ENCODE measurements around the gene FBXO27. TPM values are rescaled to one million over a fixed set of nuclear protein-coding genes. Genes with fewer than 3 reads are reported as not detected.

FBXO27 gene
- total and polyA plus RNA-seq, 2 of the 4 experiments (the other 2 are of a cell fraction), result 0.18 to 0.50 TPM

- no peak for DNase-seq
- Histone ChIP-seq H2AFZ (replicated peaks; ENCODE audit: low read length, poor library complexity) (no peak overlapping the region), H3K9ac (ENCODE audit: low read depth, low read length) (no peak overlapping the region)
Measured at GRCh38 chr19:39046037-39046821, 13.9 kb upstream of the FBXO27 start.

More at GRCh38 chr19:39046037-39046821, 13.9 kb upstream of the FBXO27 start:
- no peak overlapping the region for H2AK9ac ChIP-seq (replicated peaks; ENCODE audit: low read depth, low read length, poor library complexity)
- no peak; the same call in 1 of the 2 replicates for ATAC-seq (ENCODE audit: low read depth)
- H2AK5ac ChIP-seq (ENCODE audit: low read depth, low read length), result no peak overlapping the region
- no peak overlapping the region for H3K4ac ChIP-seq (ENCODE audit: low read depth, low read length)
- H3K4me2 ChIP-seq (ENCODE audit: low read depth, low read length), result no peak overlapping the region
- in situ Hi-C loops (cut with MboI; ENCODE audit: low sequenced_read_pairs) (no loop called here), dilution Hi-C loops (cut with HindIII; ENCODE audit: low sequenced_read_pairs, unreplicated experiment) (no loop called here), intact Hi-C loops (cut with micrococcal nuclease) (no loop called here)
- 0 out of 2 replicates have a peak, but pooled peaks cover 2% of the 10 kb centered on the region for H3K9me3 ChIP-seq (ENCODE audit: control insufficient read depth, insufficient read depth, low read length)
- no peak overlapping the region for H3K27ac ChIP-seq (ENCODE audit: insufficient read depth, low read length)
- H3K4me3 ChIP-seq (ENCODE audit: insufficient read depth, low read depth, low read length), result no peak overlapping the region
- H2BK120ac ChIP-seq (ENCODE audit: low read depth, low read length), result no peak overlapping the region
- no peak overlapping the region for H3K14ac ChIP-seq (replicated peaks; ENCODE audit: low read depth, low read length)
- no peaks in the 10 kb centered on the region for H4K20me1 ChIP-seq (ENCODE audit: insufficient read depth, low read length)
- no peak overlapping the region for H4K91ac ChIP-seq (ENCODE audit: insufficient read depth, low read depth, low read length)
- H3K23ac ChIP-seq (ENCODE audit: low read depth, low read length), result no peak overlapping the region
- H3K4me1 ChIP-seq (ENCODE audit: control insufficient read depth, insufficient read depth, low read length), result no peaks in the 10 kb centered on the region
- H2BK5ac ChIP-seq (ENCODE audit: low read depth, low read length, poor library complexity, severe bottlenecking), result no peak overlapping the region
- no TSS peak for BruUV-seq (replicated peaks)
- no peaks in the 10 kb centered on the region for H3K9me1 ChIP-seq (ENCODE audit: insufficient read depth, low read length)
- peaks cover 21% of the 10 kb centered on the region for H3K27me3 ChIP-seq (ENCODE audit: control insufficient read depth, insufficient read depth, low read length)
- no peaks in the 10 kb centered on the region for H3K36me3 ChIP-seq (ENCODE audit: control insufficient read depth, insufficient read depth, low read length)
- H2BK15ac ChIP-seq (ENCODE audit: low read depth, low read length), result no peak overlapping the region
- POLR2A ChIA-PET (ENCODE audit: unreplicated experiment), result no interaction called here
- no peak overlapping the region for H3K18ac ChIP-seq (ENCODE audit: low read depth, low read length)
- TF ChIP-seq NFE2L2 (IDR thresholded peaks at IDR 0.05; ENCODE audit: low read depth, low read length) (no peak), MAFK (IDR thresholded peaks at IDR 0.05; ENCODE audit: low read depth, low read length) (no peak), RAD21 (IDR thresholded peaks at IDR 0.05; ENCODE audit: low read length) (no peak), RCOR1 (IDR thresholded peaks at IDR 0.05; ENCODE audit: insufficient replicate concordance, low read length) (no peak)
- WGBS, 2 experiments (ENCODE audit: extremely low coverage in 2 of 2, insufficient read length in 1 of 2), result no CpG with 5 or more reads among the region's 7 CpGs
- CTCF ChIA-PET, result no interaction called here
- H4K5ac ChIP-seq (ENCODE audit: low read depth, low read length), result no peak overlapping the region
- no peak overlapping the region for H2BK20ac ChIP-seq (ENCODE audit: low read depth, low read length)
- no peak overlapping the region for H4K8ac ChIP-seq (ENCODE audit: low read depth in 2 of 2, low read length in 2 of 2)
- no peak overlapping the region for H3K56ac ChIP-seq (ENCODE audit: extremely low read depth, insufficient read depth, low read length)
- H3K79me1 ChIP-seq (ENCODE audit: low read depth in 1 of 2, low read length in 2 of 2), result no peaks in the 10 kb centered on the region

Data from IMR-90 (cell line).